Chondrocyte (in vitro differentiated cells): ENCODE measurements around the gene BLACAT1. TPM values are rescaled to one million over a fixed set of nuclear protein-coding genes. Genes with fewer than 3 reads are reported as not detected.
"Not testable (repeated sequence)": the region's sequence is repeated elsewhere in the genome, so short reads cannot be mapped to it uniquely, and the experiment has no call there.

Experiments
- DNase-seq: peaks from one replicate; pipeline ENCODE4 v3.0.0; 2021; ENCODE audit warnings: mixed read lengths, low spot score
- H3K27ac Mint-ChIP-seq: one replicate; pipeline ENCODE4 v1.8.0; 2021; ENCODE audit warnings: mild to moderate bottlenecking, moderate library complexity, mixed read lengths; ENCODE audit not compliant: unreplicated experiment
- H3K27me3 Mint-ChIP-seq: 2 replicates; pipeline ENCODE4 v1.8.0; 2021; ENCODE audit warnings: low read depth, mixed read lengths
- H3K36me3 Mint-ChIP-seq: 2 replicates; pipeline ENCODE4 v1.8.0; 2021; ENCODE audit warnings: low read depth, mixed read lengths
- H3K4me1 Mint-ChIP-seq: 2 replicates; pipeline ENCODE4 v1.8.0; 2021; ENCODE audit warnings: low read depth, mild to moderate bottlenecking, mixed read lengths
- H3K4me3 Mint-ChIP-seq: one replicate; pipeline ENCODE4 v1.8.0; 2021; ENCODE audit warnings: mild to moderate bottlenecking, moderate library complexity, mixed read lengths; ENCODE audit not compliant: unreplicated experiment
- H3K9me3 Mint-ChIP-seq: 2 replicates; pipeline ENCODE4 v1.8.0; 2021; ENCODE audit warnings: low read depth, mixed read lengths
- microRNA-seq: library from miRNA; unstranded; fragments of <30 nt; microRNA quantifications from one replicate; pipeline ENCODE4 v1.2.0, GENCODE V29; 2020; ENCODE audit warnings: borderline number of aligned reads
- total RNA-seq: library from RNA; stranded (reverse); gene quantifications from 3 replicates; pipeline ENCODE4 v1.2.1, GENCODE V29; 2021
- TF ChIP-seq, protein P1 (sequence below): fragments of 200-600 bp; sonication (generic); IDR thresholded peaks from 2 replicates; pipeline ENCODE4 v1.5.0; 2021; ENCODE audit warnings: antibody characterized with exemption, mild to moderate bottlenecking, moderate library complexity

Gene BLACAT1
- total RNA-seq, 1 donor from 2014 or later: not detected

DNA sequence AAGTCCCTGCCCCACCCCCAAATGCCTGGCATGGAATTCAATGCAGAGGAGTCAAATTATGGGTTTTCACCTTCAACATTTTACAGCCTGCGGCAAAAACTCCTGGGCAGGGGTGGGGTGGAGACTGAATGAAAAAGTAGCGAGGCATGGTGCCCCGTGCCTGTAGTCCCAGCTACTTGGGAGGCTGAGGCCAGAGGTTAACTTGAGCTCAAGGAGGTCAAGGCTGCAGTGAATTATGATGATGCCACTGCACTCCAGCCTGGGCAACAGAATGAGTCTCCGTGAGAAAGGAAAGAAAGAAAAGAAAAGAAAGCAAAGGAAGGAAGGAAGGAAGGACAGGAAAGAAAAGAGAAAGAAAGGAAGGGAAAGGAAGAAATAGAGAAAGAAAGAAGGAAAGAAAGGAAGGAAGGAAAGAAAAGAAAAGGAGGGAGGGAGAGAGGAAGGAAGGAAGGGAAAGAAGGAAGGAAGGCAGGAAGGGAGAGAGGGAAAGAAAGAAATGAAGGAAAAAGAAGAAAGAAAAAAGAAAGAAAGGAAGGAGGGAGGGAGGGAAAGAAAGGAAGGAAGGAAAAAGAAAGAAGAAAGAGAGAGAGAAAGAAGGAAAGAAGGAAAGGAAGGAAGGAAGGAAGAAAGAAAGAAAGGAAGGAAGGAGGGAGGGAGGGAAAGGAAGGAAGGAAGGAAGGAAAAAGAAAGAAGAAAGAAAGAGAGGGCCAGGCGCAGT is 45.1 kb downstream of the BLACAT1 start:
- H3K27ac Mint-ChIP-seq: no peak overlapping the region
- H3K9me3 Mint-ChIP-seq: no peaks in the 10 kb centered on the region
- no peaks in the 10 kb centered on the region for H3K36me3 Mint-ChIP-seq
- TF ChIP-seq, protein P1, sequence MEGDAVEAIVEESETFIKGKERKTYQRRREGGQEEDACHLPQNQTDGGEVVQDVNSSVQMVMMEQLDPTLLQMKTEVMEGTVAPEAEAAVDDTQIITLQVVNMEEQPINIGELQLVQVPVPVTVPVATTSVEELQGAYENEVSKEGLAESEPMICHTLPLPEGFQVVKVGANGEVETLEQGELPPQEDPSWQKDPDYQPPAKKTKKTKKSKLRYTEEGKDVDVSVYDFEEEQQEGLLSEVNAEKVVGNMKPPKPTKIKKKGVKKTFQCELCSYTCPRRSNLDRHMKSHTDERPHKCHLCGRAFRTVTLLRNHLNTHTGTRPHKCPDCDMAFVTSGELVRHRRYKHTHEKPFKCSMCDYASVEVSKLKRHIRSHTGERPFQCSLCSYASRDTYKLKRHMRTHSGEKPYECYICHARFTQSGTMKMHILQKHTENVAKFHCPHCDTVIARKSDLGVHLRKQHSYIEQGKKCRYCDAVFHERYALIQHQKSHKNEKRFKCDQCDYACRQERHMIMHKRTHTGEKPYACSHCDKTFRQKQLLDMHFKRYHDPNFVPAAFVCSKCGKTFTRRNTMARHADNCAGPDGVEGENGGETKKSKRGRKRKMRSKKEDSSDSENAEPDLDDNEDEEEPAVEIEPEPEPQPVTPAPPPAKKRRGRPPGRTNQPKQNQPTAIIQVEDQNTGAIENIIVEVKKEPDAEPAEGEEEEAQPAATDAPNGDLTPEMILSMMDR: no peak
- no peak for DNase-seq
- no peak overlapping the region for H3K4me3 Mint-ChIP-seq
- peaks cover 28% of the 10 kb centered on the region for H3K27me3 Mint-ChIP-seq
- no peaks in the 10 kb centered on the region for H3K4me1 Mint-ChIP-seq

DNA sequence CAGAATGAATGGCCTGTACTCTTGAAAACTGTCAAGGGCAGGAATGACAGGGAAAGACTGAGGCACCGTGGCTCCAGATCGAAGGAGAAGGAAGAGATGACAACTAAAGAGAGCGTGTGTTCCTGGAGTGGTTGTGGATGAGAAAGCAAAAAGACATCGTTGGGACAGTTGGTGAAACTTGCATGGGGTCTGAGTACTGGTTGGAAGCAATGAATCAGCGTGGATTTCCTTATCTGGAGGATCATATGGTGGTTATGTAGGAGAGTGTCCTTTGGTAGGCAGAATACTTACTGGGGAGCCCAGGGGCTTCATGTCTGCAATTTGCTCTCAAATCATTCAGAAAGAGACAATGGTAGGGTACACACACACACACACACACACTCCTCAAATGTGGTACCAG is 47.9 kb downstream of the BLACAT1 start:
- peaks cover 36% of the 10 kb centered on the region for H3K27me3 Mint-ChIP-seq
- H3K4me3 Mint-ChIP-seq: no peak overlapping the region

GRCh38 chr1:205406252-205406651 is 49.6 kb downstream of the BLACAT1 start:
- H3K27ac Mint-ChIP-seq, H3K4me1 Mint-ChIP-seq, H3K4me3 Mint-ChIP-seq, DNase-seq, H3K9me3 Mint-ChIP-seq, H3K36me3 Mint-ChIP-seq: not testable (repeated sequence)
- H3K27me3 Mint-ChIP-seq: peaks cover 32% of the 10 kb centered on the region

More for the DNA sequence above, 47.9 kb downstream of the BLACAT1 start:
- peaks cover 2% of the 10 kb centered on the region for H3K9me3 Mint-ChIP-seq
- H3K36me3 Mint-ChIP-seq: peaks cover 3% of the 10 kb centered on the region
- no peak for DNase-seq
- no peak overlapping the region for H3K27ac Mint-ChIP-seq
- TF ChIP-seq, protein P1: no peak
- H3K4me1 Mint-ChIP-seq: no peaks in the 10 kb centered on the region

Small RNA genes lying within 50 kb of the gene (microRNA-seq; reads per million reads assigned to microRNA genes)
- 11.6 reads per million, percentile 26 among the genes with 10 or more reads in this experiment for gene MIR135B

Other genes with a start within 250 kb of the BLACAT1 start
- 12.5 to 12.7 TPM (median 12.6 TPM) in 3 replicates for gene DSTYK, start 244.3 kb downstream of the BLACAT1 start, total RNA-seq
- 4.8 to 5.7 TPM (median 5.5 TPM) in 3 replicates for gene TMCC2, start 228.1 kb downstream of the BLACAT1 start, total RNA-seq
- 1.7 to 3.3 TPM (median 3.3 TPM) in 3 replicates for gene NUAK2, start 134.3 kb downstream of the BLACAT1 start, total RNA-seq
- 0.12 TPM in 1 of 3 replicates, not detected in the others for gene KLHDC8A, start 99.1 kb downstream of the BLACAT1 start, total RNA-seq
- not detected in 3 replicates for gene LEMD1, start 34.0 kb downstream of the BLACAT1 start, total RNA-seq
- gene CDK18, start 48.6 kb upstream of the BLACAT1 start, total RNA-seq: 10.2 to 18.4 TPM (median 17.3 TPM) in 3 replicates
- 33.0 to 37.2 TPM (median 35.6 TPM) in 3 replicates for gene ELK4, start 176.0 kb upstream of the BLACAT1 start, total RNA-seq
- gene SLC45A3, start 224.5 kb upstream of the BLACAT1 start, total RNA-seq: 1.6 to 2.9 TPM (median 2.9 TPM) in 3 replicates